Breast epithelium (tissue), 3 donors: ENCODE measurements around the gene SH2D7.

Source experiments
- CTCF ChIP-seq, 3 donors: fragments of 450-650 bp; IDR thresholded peaks; one replicate each; pipeline ENCODE4 v1.5.1; 2016 to 2017; ENCODE audit warnings: antibody characterized with exemption in 3 of 3, mild to moderate bottlenecking in 3 of 3, moderate library complexity in 3 of 3
- POLR2A ChIP-seq: fragments of 450-650 bp; IDR thresholded peaks from one replicate; pipeline ENCODE4 v1.6.1; 2016; ENCODE audit warnings: antibody characterized with exemption, mild to moderate bottlenecking, moderate library complexity
- POLR2AphosphoS5 ChIP-seq, 3 donors: sonication (generic); formaldehyde crosslinking; IDR thresholded peaks; one replicate each; pipeline ENCODE4 v1.6.1; 2017; ENCODE audit warnings: antibody characterized with exemption in 3 of 3

DNA sequence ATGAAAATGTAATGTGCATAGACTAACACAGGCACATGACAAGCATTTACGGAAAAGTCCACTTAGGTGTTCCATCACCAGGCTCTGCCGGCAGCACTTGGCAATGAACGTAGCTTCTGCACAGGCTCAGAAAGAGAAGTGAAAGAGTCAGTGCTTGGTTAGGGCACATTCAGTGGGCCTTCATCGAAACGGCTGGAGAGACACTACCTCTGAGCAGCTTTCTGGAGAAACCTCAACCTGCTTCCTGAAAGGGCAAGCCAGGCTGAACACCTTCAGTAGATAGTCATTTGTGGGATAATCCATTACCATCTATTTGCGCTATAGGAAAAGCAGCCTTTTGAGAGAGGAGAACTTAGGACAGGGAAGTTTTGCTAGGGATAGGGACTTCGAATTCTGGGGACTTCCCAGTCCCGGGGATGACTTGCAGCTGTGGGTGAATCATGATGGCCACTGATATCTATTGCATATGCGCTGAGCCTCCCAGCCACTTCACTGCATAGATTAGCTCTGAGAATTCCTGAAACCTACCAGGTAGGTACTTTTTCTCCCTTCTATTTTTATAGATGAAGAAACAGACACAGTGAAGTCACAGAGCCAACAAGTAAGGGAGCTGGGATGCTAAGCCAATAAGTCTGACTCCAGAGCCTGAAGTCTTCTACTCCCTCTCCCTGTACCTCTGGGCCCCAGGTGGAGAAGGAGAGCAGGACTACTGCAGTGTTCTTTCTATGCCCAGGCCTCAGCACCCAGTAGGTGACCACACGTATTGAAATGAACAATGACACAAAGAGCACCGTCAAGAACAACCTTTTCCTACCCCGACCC, 4.2 kb upstream of the SH2D7 start:
- no peak for TF ChIP-seq CTCF (IDR thresholded peaks at IDR 0.05)
- no peak for TF ChIP-seq POLR2AphosphoS5 (IDR thresholded peaks at IDR 0.05)
- TF ChIP-seq POLR2A: no peak
